H9 (cell line): Measurements from ENCODE around the gene BTG4. TPM values are rescaled to one million over a fixed set of nuclear protein-coding genes. Genes with fewer than 3 reads are reported as not detected.

Source experiments
- DNase-seq: peaks from one replicate; pipeline ENCODE4 v3.0.0-alpha.2; 2017
- H2AFZ ChIP-seq: one replicate; pipeline ENCODE4 v1.6.1; 2013; ENCODE audit warnings: mild to moderate bottlenecking, low read length, control low read depth, moderate library complexity
- H2AK5ac ChIP-seq: 2 replicates; pipeline ENCODE4 v1.6.1; 2013; ENCODE audit warnings: low read length, control low read depth, mixed read lengths; ENCODE audit not compliant: insufficient read length
- H2BK120ac ChIP-seq: one replicate; pipeline ENCODE4 v1.6.1; 2013; ENCODE audit warnings: low read depth, mild to moderate bottlenecking, low read length, control low read depth, inconsistent platforms; ENCODE audit not compliant: poor library complexity, severe bottlenecking
- H2BK12ac ChIP-seq: 2 replicates; pipeline ENCODE4 v1.6.1; 2013; ENCODE audit warnings: low read length, control low read depth, mixed read lengths, low read depth; ENCODE audit not compliant: insufficient read length
- H2BK15ac ChIP-seq: 2 replicates; pipeline ENCODE4 v1.6.1; 2013; ENCODE audit warnings: low read depth, low read length, control low read depth
- H2BK20ac ChIP-seq: one replicate; pipeline ENCODE4 v1.6.1; 2013; ENCODE audit warnings: low read depth, mild to moderate bottlenecking, low read length, control low read depth, inconsistent platforms; ENCODE audit not compliant: poor library complexity, severe bottlenecking
- H2BK5ac ChIP-seq: 2 replicates; pipeline ENCODE4 v1.6.1; 2013; ENCODE audit warnings: low read length, control low read depth, mixed read lengths; ENCODE audit not compliant: insufficient read length
- H3K14ac ChIP-seq: 2 replicates; pipeline ENCODE4 v1.6.1; 2013; ENCODE audit warnings: low read length, control low read depth; ENCODE audit not compliant: insufficient read depth
- H3K18ac ChIP-seq: 2 replicates; pipeline ENCODE4 v1.6.1; 2013; ENCODE audit warnings: low read depth, mild to moderate bottlenecking, mixed read lengths, low read length, control low read depth; ENCODE audit not compliant: insufficient read length
- H3K23ac ChIP-seq: 2 replicates; pipeline ENCODE4 v1.6.1; 2013; ENCODE audit warnings: low read length, control low read depth, mixed read lengths, low read depth; ENCODE audit not compliant: insufficient read length
- H3K23me2 ChIP-seq: 2 replicates; pipeline ENCODE4 v1.6.1; 2013; ENCODE audit warnings: low read depth, mild to moderate bottlenecking, mixed read lengths, low read length, control low read depth; ENCODE audit not compliant: insufficient read length, poor library complexity, severe bottlenecking
- H3K27ac ChIP-seq: 2 replicates; pipeline ENCODE4 v1.5.1; 2013; ENCODE audit warnings: low read length, control low read depth, mixed read lengths, low read depth; ENCODE audit not compliant: insufficient read length
- H3K27me3 ChIP-seq: 2 replicates; pipeline ENCODE4 v1.6.1; 2013; ENCODE audit warnings: low read length, control low read depth, inconsistent platforms; ENCODE audit not compliant: insufficient read depth
- H3K4ac ChIP-seq: 2 replicates; pipeline ENCODE4 v1.6.1; 2013; ENCODE audit warnings: low read depth, mild to moderate bottlenecking, control low read depth, inconsistent platforms, low read length, moderate library complexity
- H3K4me1 ChIP-seq: 2 replicates; pipeline ENCODE4 v1.6.1; 2013; ENCODE audit warnings: low read length, control low read depth, inconsistent platforms; ENCODE audit not compliant: insufficient read depth
- H3K4me2 ChIP-seq: 2 replicates; pipeline ENCODE4 v1.6.1; 2013; ENCODE audit warnings: low read length, control low read depth, mixed read lengths; ENCODE audit not compliant: insufficient read length, insufficient read depth
- H3K56ac ChIP-seq: 2 replicates; pipeline ENCODE4 v1.6.1; 2013; ENCODE audit warnings: low read depth, mild to moderate bottlenecking, mixed read lengths, low read length, control low read depth; ENCODE audit not compliant: insufficient read length
- H3K79me1 ChIP-seq: 2 replicates; pipeline ENCODE4 v1.6.1; 2013; ENCODE audit warnings: low read depth, mild to moderate bottlenecking, moderate library complexity, low read length, control low read depth, inconsistent platforms; ENCODE audit not compliant: insufficient read depth, poor library complexity, severe bottlenecking
- H3K79me2 ChIP-seq: 2 replicates; pipeline ENCODE4 v1.6.1; 2013; ENCODE audit warnings: low read length, control low read depth, inconsistent platforms; ENCODE audit not compliant: insufficient read depth
- H3K9ac ChIP-seq: 2 replicates; pipeline ENCODE4 v1.6.1; 2013; ENCODE audit warnings: low read length, control low read depth, mixed read lengths; ENCODE audit not compliant: insufficient read length; ENCODE audit errors: extremely low read depth
- H3K9me3 ChIP-seq: one replicate; pipeline ENCODE4 v1.6.1; 2013; ENCODE audit warnings: low read depth, low read length, inconsistent platforms; ENCODE audit not compliant: control insufficient read depth
- H3T11ph ChIP-seq: one replicate; pipeline ENCODE4 v1.6.1; 2013; ENCODE audit warnings: mild to moderate bottlenecking, low read length, control low read depth, inconsistent platforms
- H4K20me1 ChIP-seq: one replicate; pipeline ENCODE4 v1.6.1; 2013; ENCODE audit not compliant: control insufficient read depth, insufficient read length, insufficient read depth
- H4K5ac ChIP-seq: 2 replicates; pipeline ENCODE4 v1.6.1; 2013; ENCODE audit warnings: low read depth, mild to moderate bottlenecking, mixed read lengths, low read length, control low read depth; ENCODE audit not compliant: insufficient read length
- H4K8ac ChIP-seq: replicated peaks from 2 replicates; pipeline ENCODE4 v1.6.1; 2013; ENCODE audit warnings: low read length, control low read depth, mixed read lengths, low read depth; ENCODE audit not compliant: insufficient read length
- H4K91ac ChIP-seq: 2 replicates; pipeline ENCODE4 v1.6.1; 2013; ENCODE audit warnings: low read depth, mild to moderate bottlenecking, moderate library complexity, mixed read lengths, low read length, control low read depth; ENCODE audit not compliant: insufficient read length
- H3K27ac Mint-ChIP-seq, 3 experiments: 2 replicates in 2 of 3; 3 replicates in 1 of 3; pipeline ENCODE4 v1.8.0; 2020 to 2021; ENCODE audit warnings: mixed read lengths in 3 of 3, mild to moderate bottlenecking in 1 of 3, moderate library complexity in 1 of 3
- H3K27me3 Mint-ChIP-seq: 2 replicates; pipeline ENCODE4 v1.8.0; 2021; ENCODE audit warnings: low read depth, mild to moderate bottlenecking, moderate library complexity, mixed read lengths
- H3K36me3 Mint-ChIP-seq, 3 experiments: 2 replicates in 2 of 3; 3 replicates in 1 of 3; pipeline ENCODE4 v1.8.0; 2020 to 2021; ENCODE audit warnings: low read depth in 3 of 3, mixed read lengths in 3 of 3; ENCODE audit not compliant: insufficient read depth in 1 of 3
- H3K4me1 Mint-ChIP-seq, 2 experiments: 2 replicates each; pipeline ENCODE4 v1.8.0; 2020; ENCODE audit warnings: mixed read lengths in 2 of 2
- H3K4me3 Mint-ChIP-seq, 2 experiments: 2 replicates in 1 of 2; 3 replicates in 1 of 2; pipeline ENCODE4 v1.8.0; 2020 to 2021; ENCODE audit warnings: mild to moderate bottlenecking in 2 of 2, mixed read lengths in 2 of 2, moderate library complexity in 1 of 2
- H3K9me3 Mint-ChIP-seq, 2 experiments: 2 replicates in 1 of 2; 3 replicates in 1 of 2; pipeline ENCODE4 v1.8.0; 2020; ENCODE audit warnings: mild to moderate bottlenecking in 2 of 2, mixed read lengths in 2 of 2, moderate library complexity in 1 of 2
- CTCF ChIP-seq: fragments of 200-600 bp; sonication (generic); conservative IDR thresholded peaks from 3 replicates; pipeline ENCODE4 v1.8.0; 2021; ENCODE audit warnings: antibody characterized with exemption, mild to moderate bottlenecking
- WGBS: extraction: QIAGEN DNeasy Blood & Tissue Kit; methylation state at CpG from one replicate; pipeline ENCODE4 v1.1.7; 2013; ENCODE audit warnings: missing lambda C conversion rate, low lambda C conversion rate, mixed read lengths; ENCODE audit not compliant: insufficient read length; ENCODE audit errors: extremely low coverage; 5-methylcytosine and 5-hydroxymethylcytosine counted together
- total RNA-seq: library from RNA; stranded (reverse); gene quantifications from 2 replicates; pipeline ENCODE4 v1.2.1, GENCODE V29; 2021

Gene BTG4
- total RNA-seq, 1 experiment from 2014 or later = not detected

- DNase-seq = no peak
- Histone ChIP-seq H3K27me3 (no peaks in the 10 kb centered on the region), H3K79me2 (no peaks in the 10 kb centered on the region), H4K5ac (no peak overlapping the region), H2BK5ac (no peak overlapping the region), H2AK5ac (no peak overlapping the region), H2BK12ac (no peak overlapping the region), H2BK15ac (no peak overlapping the region), H3K56ac (no peak overlapping the region), H3K9ac (no peak overlapping the region), H3K79me1 (no peaks in the 10 kb centered on the region), H4K8ac (no peak overlapping the region), H2AFZ (no peak overlapping the region), H3K4me1 (no peaks in the 10 kb centered on the region), H3K23ac (no peak overlapping the region), H3K4me2 (no peak overlapping the region), H4K91ac (no peak overlapping the region), H3K9me3 (no peaks in the 10 kb centered on the region), H4K20me1 (no peaks in the 10 kb centered on the region), H3K4ac (no peak overlapping the region), H3K23me2 (no peaks in the 10 kb centered on the region), H3T11ph (no peak overlapping the region), H2BK120ac (no peak overlapping the region), H3K18ac (no peak overlapping the region), H3K27ac (no peak overlapping the region), H2BK20ac (no peak overlapping the region), H3K14ac (no peak overlapping the region)
- no CpG with 5 or more reads among the region's 3 CpGs for WGBS
- no peaks in the 10 kb centered on the region for H3K36me3 Mint-ChIP-seq
- H3K4me3 Mint-ChIP-seq = no peak overlapping the region
- no peak for TF ChIP-seq CTCF
- H3K27ac Mint-ChIP-seq = no peak overlapping the region
- H3K9me3 Mint-ChIP-seq = no peaks in the 10 kb centered on the region
- peaks cover 4% of the 10 kb centered on the region; the same call in 1 of the 2 replicates for H3K27me3 Mint-ChIP-seq
- H3K4me1 Mint-ChIP-seq = no peaks in the 10 kb centered on the region
Observed at GRCh38 chr11:111476956-111477355, 35.2 kb downstream of the BTG4 start.
